ENCODE data around the gene LRP6. TPM values are rescaled to one million over a fixed set of nuclear protein-coding genes. Genes with fewer than 3 reads are reported as not detected.

Gene LRP6
- total and polyA plus RNA-seq, 2 of the 8 experiments (the other 6 are each of a cell fraction or from before 2014, with no cell fraction given): 53.6 to 73.2 TPM

GRCh38 chr12:12216349-12217017 is 50.4 kb downstream of the LRP6 start:
- Histone ChIP-seq H3K4me3 (ENCODE audit: extremely low read depth in 1 of 4, insufficient read depth in 2 of 4, low read depth in 3 of 4, low read length in 4 of 4) (no peak overlapping the region), H3K4me2 (ENCODE audit: insufficient read depth in 1 of 2, low read depth in 2 of 2, low read length in 2 of 2) (no peak overlapping the region), H3K9ac (replicated peaks in 1 of 4; ENCODE audit: extremely low read depth in 1 of 4, low read depth in 3 of 4, low read length in 3 of 4) (no peak overlapping the region), H3K27ac (ENCODE audit: low read depth, low read length) (no peak overlapping the region), H3K79me2 (ENCODE audit: control insufficient read depth in 1 of 2, insufficient read depth in 2 of 2, low read length in 2 of 2) (peaks cover 18 to 99% of the 10 kb centered on the region in 2 experiments; a peak in 3 of 4 replicates), H3K9me3 (ENCODE audit: insufficient read depth in 2 of 2, low read depth in 1 of 2, low read length in 1 of 2) (no peaks in the 10 kb centered on the region), H3K36me3 (ENCODE audit: control insufficient read depth in 2 of 4, insufficient read depth in 4 of 4, low read length in 3 of 4) (no peaks in the 10 kb centered on the region), H3K4ac (replicated peaks; ENCODE audit: insufficient read length, low read depth, low read length) (no peak overlapping the region), H3K18ac (ENCODE audit: extremely low read depth, low read length) (no peak overlapping the region), H2BK20ac (ENCODE audit: low read length) (no peak overlapping the region), H3K79me1 (ENCODE audit: low read depth, low read length) (peaks cover 4% of the 10 kb centered on the region; the same call in 1 of the 2 replicates), H2BK120ac (replicated peaks; ENCODE audit: low read depth, low read length) (no peak overlapping the region), H3K56ac (replicated peaks; ENCODE audit: insufficient read length, low read depth, low read length) (no peak overlapping the region), H2AK5ac (ENCODE audit: low read depth, low read length) (no peak overlapping the region), H4K91ac (replicated peaks; ENCODE audit: insufficient read length, low read length) (no peak overlapping the region), H3K4me1 (replicated peaks in 1 of 4; ENCODE audit: control insufficient read depth in 3 of 4, insufficient read depth in 4 of 4, low read length in 3 of 4) (peaks cover 2 to 8% (median 3%) of the 10 kb centered on the region in 4 experiments; a peak in 5 of 7 replicates), H2BK12ac (ENCODE audit: low read depth, low read length) (no peak overlapping the region), H4K20me1 (replicated peaks in 1 of 2; ENCODE audit: control insufficient read depth in 1 of 2, insufficient read depth in 2 of 2, low read length in 2 of 2) (peaks cover 7 to 14% of the 10 kb centered on the region in 2 experiments), H2BK15ac (ENCODE audit: low read length) (no peak overlapping the region), H3K27me3 (replicated peaks in 1 of 4; ENCODE audit: control insufficient read depth in 3 of 4, extremely low read depth in 1 of 4, insufficient read depth in 3 of 4, low read length in 3 of 4) (no peaks in the 10 kb centered on the region), H4K5ac (ENCODE audit: insufficient read length, low read depth, low read length) (no peak overlapping the region), H2BK5ac (ENCODE audit: low read depth, low read length) (no peak overlapping the region), H4K8ac (ENCODE audit: extremely low read depth, insufficient read depth, low read length) (no peak overlapping the region), H3K14ac (ENCODE audit: insufficient read length) (no peak overlapping the region), H3K23ac (ENCODE audit: insufficient read length) (no peak overlapping the region), H3K23me2 (ENCODE audit: low read depth, low read length) (no peaks in the 10 kb centered on the region), H2AFZ (ENCODE audit: low read length) (no peak overlapping the region)
- FAIRE-seq (no peak), DNase-seq (ENCODE audit: low read depth in 1 of 2, low spot score in 2 of 2) (no peak)
- WGBS, 2 experiments (ENCODE audit: extremely low coverage in 1 of 2, insufficient coverage in 1 of 2, insufficient read length in 1 of 2, insufficient replicate concordance in 2 of 2, low coverage in 1 of 2, low lambda C conversion rate in 2 of 2, missing lambda C conversion rate in 1 of 2): 83% methylated on average over 2 of the region's 3 CpGs; no CpG with 5 or more reads in 1 of the 2 experiments
- TF ChIP-seq MAFK (IDR thresholded peaks at IDR 0.05; ENCODE audit: low read depth, low read length) (0 out of 2 replicates have a peak, but pooled peaks have one; percentile 27), USF2 (IDR thresholded peaks at IDR 0.05; ENCODE audit: low read length) (no peak), CHD1 (IDR thresholded peaks at IDR 0.05; ENCODE audit: low read depth, low read length) (no peak)
- ChIA-PET POLR2A (ENCODE audit: partially characterized antibody) (no interaction called here), CTCF (ENCODE audit: partially characterized antibody) (interaction anchor here (1.0 to 2.0 kb wide), 2 partner anchors 23 to 118 kb away, joined by 3 to 4 read pairs; no protein-coding TSS in a partner anchor)

All from H1 (cell line).